WTC11 (cell line): ENCODE data around the gene TPD52L2. TPM values are rescaled to one million over a fixed set of nuclear protein-coding genes. Genes with fewer than 3 reads are reported as not detected.

Experiments used
- ATAC-seq: fragments of 200-7000 bp; cut with Tn5 transposase; 2 replicates; pipeline ENCODE4 v1.10.0; 2021; ENCODE audit warnings: mild to moderate bottlenecking, moderate library complexity
- CTCF ChIA-PET: fragments of 300-600 bp; sonication (Branson Sonifier 250); formaldehyde crosslinking; loops from one replicate; lab custom pipeline; 2021; ENCODE audit warnings: antibody characterized with exemption; lab: Charles Lee
- POLR2A ChIA-PET: fragments of 350-600 bp; sonication (Branson Sonifier 250); formaldehyde crosslinking; loops from one replicate; lab custom pipeline; 2021; ENCODE audit warnings: antibody characterized with exemption; lab: Charles Lee
- DNase-seq: peaks from one replicate; pipeline ENCODE4 v3.0.0; 2021; ENCODE audit warnings: low spot score
- H3K27ac Mint-ChIP-seq: 2 replicates; pipeline ENCODE4 v1.8.0; 2021; ENCODE audit warnings: mixed read lengths
- H3K27me3 Mint-ChIP-seq: 2 replicates; pipeline ENCODE4 v1.8.0; 2021; ENCODE audit warnings: low read depth, mild to moderate bottlenecking, moderate library complexity, mixed read lengths
- H3K36me3 Mint-ChIP-seq: 2 replicates; pipeline ENCODE4 v1.8.0; 2021; ENCODE audit warnings: mixed read lengths
- H3K4me1 Mint-ChIP-seq: 2 replicates; pipeline ENCODE4 v1.8.0; 2022; ENCODE audit warnings: mixed read lengths
- H3K4me3 Mint-ChIP-seq: 2 replicates; pipeline ENCODE4 v1.8.0; 2021; ENCODE audit warnings: mild to moderate bottlenecking, moderate library complexity, mixed read lengths
- H3K9me3 Mint-ChIP-seq: 2 replicates; pipeline ENCODE4 v1.8.0; 2021; ENCODE audit warnings: mixed read lengths
- CDX4 ChIP-seq: fragments of 250-450 bp; sonication (Bioruptor Pico); IDR thresholded peaks from 2 replicates; pipeline ENCODE4 v1.9.0; 2021; ENCODE audit warnings: moderate library complexity, mild to moderate bottlenecking, inconsistent platforms, borderline replicate concordance
- CREM ChIP-seq: sonication (generic); formaldehyde crosslinking; IDR thresholded peaks from 2 replicates; pipeline ENCODE4 v1.8.1; 2022; ENCODE audit warnings: mild to moderate bottlenecking, missing genetic modification reagents, moderate library complexity
- CTCF ChIP-seq: fragments of 200-600 bp; IDR thresholded peaks from 2 replicates; pipeline ENCODE4 v1.8.0; 2022; ENCODE audit warnings: antibody characterized with exemption
- E2F1 ChIP-seq: sonication (generic); formaldehyde crosslinking; IDR thresholded peaks from 2 replicates; pipeline ENCODE4 v1.8.0; 2022; ENCODE audit warnings: mild to moderate bottlenecking, missing genetic modification reagents
- ERG ChIP-seq: fragments of 250-450 bp; sonication (Bioruptor Pico); IDR thresholded peaks from 2 replicates; pipeline ENCODE4 v1.8.0; 2021; ENCODE audit warnings: mild to moderate bottlenecking
- FOXJ3 ChIP-seq: sonication (generic); formaldehyde crosslinking; IDR thresholded peaks from 2 replicates; pipeline ENCODE4 v1.9.0; 2021; ENCODE audit warnings: missing genetic modification reagents, mild to moderate bottlenecking, borderline replicate concordance
- GABPB1 ChIP-seq: sonication (generic); formaldehyde crosslinking; IDR thresholded peaks from 2 replicates; pipeline ENCODE4 v1.8.1; 2023; ENCODE audit warnings: mild to moderate bottlenecking, missing genetic modification reagents
- NFATC4 ChIP-seq: fragments of 250-450 bp; sonication (Bioruptor Pico); IDR thresholded peaks from 2 replicates; pipeline ENCODE4 v1.9.0; 2021; ENCODE audit warnings: mild to moderate bottlenecking
- NFE2L1 ChIP-seq: sonication (generic); formaldehyde crosslinking; IDR thresholded peaks from 2 replicates; pipeline ENCODE4 v1.8.1; 2023; ENCODE audit warnings: missing genetic modification reagents
- RORB ChIP-seq: fragments of 250-450 bp; sonication (Bioruptor Pico); IDR thresholded peaks from 2 replicates; pipeline ENCODE4 v1.9.0; 2021; ENCODE audit warnings: mild to moderate bottlenecking
- USF1 ChIP-seq: sonication (generic); formaldehyde crosslinking; IDR thresholded peaks from 2 replicates; pipeline ENCODE4 v1.8.0; 2022; ENCODE audit warnings: mild to moderate bottlenecking, missing genetic modification reagents
- ZNF121 ChIP-seq: sonication (generic); formaldehyde crosslinking; IDR thresholded peaks from 2 replicates; pipeline ENCODE4 v1.8.0; 2023; ENCODE audit warnings: missing genetic modification reagents
- ZNF138 ChIP-seq: sonication (generic); formaldehyde crosslinking; conservative IDR thresholded peaks from 2 replicates; pipeline ENCODE4 v1.8.1; 2022; ENCODE audit warnings: mild to moderate bottlenecking, moderate library complexity, missing genetic modification reagents
- ZNF423 ChIP-seq: fragments of 250-450 bp; sonication (Bioruptor Pico); IDR thresholded peaks from 2 replicates; pipeline ENCODE4 v2.1.2; 2022; ENCODE audit warnings: mild to moderate bottlenecking, moderate library complexity
- total RNA-seq: library from RNA; stranded (reverse); gene quantifications from 3 replicates; pipeline ENCODE4 v1.2.3, GENCODE V29; 2021

Gene TPD52L2
- total RNA-seq, 1 experiment from 2014 or later, result 80.8 TPM

GRCh38 chr20:63898882-63899558 is 34.0 kb downstream of the TPD52L2 start:
- CTCF ChIA-PET, result interaction anchor here (1.5 kb wide), 1 partner anchor 75 kb away, joined by 6 read pairs; no protein-coding TSS in a partner anchor
- POLR2A ChIA-PET, result no interaction called here

GRCh38 chr20:63900413-63900812 is 35.3 kb downstream of the TPD52L2 start:
- POLR2A ChIA-PET, result interaction anchor here (0.7 kb wide), 1 partner anchor 9 kb away, joined by 13 read pairs; no protein-coding TSS in a partner anchor
- Mint-ChIP-seq H3K4me3 (no peak overlapping the region), H3K27me3 (no peaks in the 10 kb centered on the region), H3K4me1 (peaks cover 11% of the 10 kb centered on the region), H3K9me3 (no peaks in the 10 kb centered on the region), H3K36me3 (no peaks in the 10 kb centered on the region), H3K27ac (peak overlapping the region; percentile 90)
- TF ChIP-seq CDX4 (CRISPR knock-in tag) (no peak), ZNF121 (CRISPR knock-in tag) (0 out of 2 replicates have a peak, but pooled peaks have one; percentile 28)
- ATAC-seq (no peak), DNase-seq (no peak)
- CTCF ChIA-PET, result interaction anchor here (0.7 to 1.5 kb wide), 3 partner anchors 9 to 80 kb away, joined by 3 to 6 read pairs (median 3); no protein-coding TSS in a partner anchor

More at GRCh38 chr20:63898882-63899558, 34.0 kb downstream of the TPD52L2 start:
- Mint-ChIP-seq H3K27ac (peak overlapping the region; percentile 12), H3K36me3 (no peaks in the 10 kb centered on the region), H3K4me1 (peaks cover 14% of the 10 kb centered on the region), H3K9me3 (no peaks in the 10 kb centered on the region), H3K4me3 (no peak overlapping the region), H3K27me3 (no peaks in the 10 kb centered on the region)
- DNase-seq, result no peak
- no peak for ATAC-seq
- TF ChIP-seq CTCF, result no peak
- TF ChIP-seq NFE2L1, result no peak
- TF ChIP-seq USF1 (CRISPR knock-in tag), result no peak
- TF ChIP-seq ERG (CRISPR knock-in tag), result no peak
- TF ChIP-seq NFATC4 (CRISPR knock-in tag), result no peak
- TF ChIP-seq CREM, result no peak
- TF ChIP-seq ZNF138 (CRISPR knock-in tag), result no peak
- no peak for TF ChIP-seq ZNF423 (CRISPR knock-in tag)
- TF ChIP-seq FOXJ3 (CRISPR knock-in tag), result no peak
- no peak for TF ChIP-seq RORB (CRISPR knock-in tag)

GRCh38 chr20:63903796-63904561 is 38.9 kb downstream of the TPD52L2 start:
- no peak for DNase-seq
- Mint-ChIP-seq H3K4me1 (no peaks in the 10 kb centered on the region), H3K27me3 (no peaks in the 10 kb centered on the region), H3K27ac (peak overlapping the region; percentile 8; the same call in 1 of the 2 replicates)
- ATAC-seq, result no peak
- TF ChIP-seq GABPB1 (CRISPR knock-in tag), result peak; percentile 31; the same call in 1 of the 2 replicates
- TF ChIP-seq E2F1 (CRISPR knock-in tag), result no peak
- TF ChIP-seq, all 79 proteins: peak for 1
- ChIA-PET POLR2A (no interaction called here), CTCF (interaction anchor here (1.1 kb wide), 1 partner anchor 30 kb away, joined by 3 read pairs; no protein-coding TSS in a partner anchor)
- Mint-ChIP-seq H3K9me3 (no peaks in the 10 kb centered on the region), H3K36me3 (no peaks in the 10 kb centered on the region), H3K4me3 (no peak overlapping the region)
